Measurements from ENCODE around the gene GPR62.

- TF ChIP-seq CTCF (conservative IDR thresholded peaks at IDR 0.05; ENCODE audit: low read length) = no peak
- TF ChIP-seq EZH2phosphoT487 (IDR thresholded peaks at IDR 0.05; ENCODE audit: borderline replicate concordance) = no peak
These were observed 20.9 kb upstream of the GPR62 start for GRCh38 chr3:51934139-51934850.

Measured in Loucy (cell line).